GM19455 (cell line): ENCODE measurements around the gene PFDN4.

Source experiments
- ATAC-seq: cut with Tn5 transposase; IDR thresholded peaks from one replicate; pipeline ENCODE4 v1.9.1; 2021; ENCODE audit not compliant: unreplicated experiment

Gene PFDN4

DNA sequence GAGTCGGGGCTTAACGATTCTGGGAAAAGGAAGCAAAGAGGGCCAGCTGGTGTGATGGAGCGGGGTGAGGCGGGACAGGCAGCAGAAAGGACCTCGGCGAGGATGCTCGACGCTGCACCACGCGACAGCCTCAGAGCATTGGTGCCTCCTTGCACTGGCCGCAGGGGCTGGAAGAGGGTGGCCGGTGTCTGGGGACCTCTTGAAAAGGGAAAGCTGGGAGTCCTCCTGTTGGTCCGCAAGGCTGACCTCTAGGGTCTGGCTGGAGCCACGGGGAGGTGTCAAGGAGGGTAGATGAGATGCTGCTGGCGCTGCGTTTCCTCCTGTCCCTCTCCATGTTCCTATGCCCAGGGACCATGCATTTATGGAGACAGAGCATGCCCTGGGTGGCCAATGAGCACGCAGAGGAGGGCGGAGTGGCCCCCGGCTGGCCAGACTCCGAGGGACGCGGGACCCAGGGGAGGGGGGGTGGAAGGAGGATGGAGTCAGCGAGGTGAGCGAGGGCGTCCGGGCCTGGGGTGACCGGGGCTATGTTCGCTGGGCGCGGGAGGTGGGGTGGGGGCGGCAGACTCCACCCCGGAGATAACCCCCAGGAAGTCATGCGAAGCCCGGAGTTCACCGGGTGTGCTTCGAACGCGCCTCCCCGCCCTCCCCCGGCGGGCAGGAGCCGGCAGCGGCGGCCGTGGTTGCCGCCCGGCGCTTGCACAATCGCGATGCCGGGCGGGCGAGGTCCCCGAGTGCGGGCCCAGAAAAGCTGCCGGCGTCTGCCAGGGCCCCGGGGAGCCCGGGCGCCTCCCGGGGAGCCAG is 34.0 kb upstream of the PFDN4 start, which contains the start of gene CYP24A1:
TSS of gene CYP24A1 (minus strand) at position 334 of the 804 bp plus-strand sequence. CDS start 407 bp downstream, outside the sequence.
- ATAC-seq, result no peak

DNA sequence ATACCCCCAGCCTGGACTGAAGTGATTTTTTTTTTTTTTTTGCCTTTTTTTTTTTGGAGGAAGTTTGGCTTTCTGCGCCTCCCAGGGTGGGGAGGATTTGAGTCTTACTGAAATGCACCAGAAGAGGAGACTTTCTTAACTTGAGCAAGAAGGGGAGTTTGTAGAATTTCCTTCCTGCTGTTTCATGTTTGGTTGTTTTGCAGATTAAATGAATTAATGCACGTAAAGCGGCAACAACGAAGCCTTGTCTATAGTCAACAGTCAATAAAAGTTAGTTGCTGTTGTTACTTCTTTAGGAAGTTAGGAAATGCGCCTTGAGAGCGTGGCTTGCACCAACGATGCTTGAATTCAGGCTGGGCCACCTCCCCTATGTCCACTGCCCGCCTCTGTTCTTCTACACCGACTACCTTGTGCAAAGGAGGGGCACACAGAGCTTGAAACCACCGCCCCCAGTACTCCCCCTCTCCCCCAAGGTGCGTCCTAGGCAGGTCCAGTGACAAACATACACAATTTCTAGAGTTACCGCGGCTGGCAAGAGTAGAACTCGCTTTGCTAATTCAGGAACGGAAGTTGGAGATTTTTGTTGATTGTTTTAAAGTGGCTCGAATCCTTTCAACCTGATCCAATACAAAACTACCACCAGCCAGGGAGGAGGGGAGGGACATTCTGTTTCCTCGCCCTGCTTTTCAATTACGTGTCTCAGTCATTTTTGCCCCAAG is 33.3 kb upstream of the PFDN4 start:
- no peak for ATAC-seq

DNA sequence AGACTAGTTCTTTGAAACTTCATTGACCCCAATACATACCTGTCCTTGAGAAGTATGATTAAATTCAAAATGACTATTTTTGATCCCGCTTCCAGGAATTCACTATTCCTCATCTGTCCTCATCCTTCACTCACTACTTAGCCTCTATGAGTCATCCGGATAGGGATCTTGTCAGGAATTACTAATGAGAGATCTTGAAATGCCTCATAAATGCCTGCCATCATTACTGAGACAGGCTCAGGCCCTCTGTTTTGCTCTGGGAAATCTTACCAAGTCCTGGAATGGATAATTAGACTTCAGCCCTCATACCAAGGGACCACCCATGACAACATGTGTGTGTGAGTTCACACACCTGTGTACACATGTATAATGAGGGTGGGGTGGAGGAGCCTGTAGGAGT is 31.3 kb upstream of the PFDN4 start:
- ATAC-seq, result no peak

DNA sequence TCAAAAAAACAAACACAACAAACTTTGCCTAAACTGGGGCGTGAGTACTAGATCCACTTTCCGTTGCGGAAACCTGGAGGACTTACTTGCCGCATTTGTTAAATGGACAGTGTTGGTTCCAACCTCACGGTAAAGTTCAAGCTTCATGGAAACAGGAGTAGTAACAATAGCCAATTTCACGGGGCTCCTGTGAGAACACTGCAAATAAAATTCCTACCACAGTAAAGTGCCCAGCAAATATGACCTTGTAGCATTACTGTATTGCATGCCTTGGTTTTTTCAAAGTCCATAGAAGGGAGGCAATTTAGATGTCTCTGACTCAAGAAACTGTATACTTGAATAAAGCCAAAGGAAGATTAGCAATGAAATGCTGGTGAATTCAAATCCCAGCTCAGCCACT is 30.5 kb upstream of the PFDN4 start:
- ATAC-seq, result no peak

DNA sequence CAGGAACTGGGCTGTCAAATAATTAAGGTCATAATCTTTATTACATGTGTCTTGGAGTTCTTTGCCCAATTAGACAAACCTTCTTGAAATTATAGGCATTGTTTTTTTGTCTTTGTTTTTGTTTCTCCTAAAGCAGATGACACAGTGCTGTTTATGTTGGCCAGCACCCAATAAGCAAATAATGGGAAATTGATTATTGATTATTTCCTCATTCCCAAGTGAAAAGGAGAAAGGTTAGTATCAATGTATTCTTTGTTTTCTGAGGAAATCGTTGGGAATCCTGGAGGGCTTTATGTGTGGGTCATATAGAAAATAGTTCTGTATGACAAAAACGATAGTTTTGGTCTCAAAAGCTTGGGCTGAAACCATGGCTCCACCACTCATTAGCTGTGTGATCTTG is 29.6 kb upstream of the PFDN4 start:
- ATAC-seq, result no peak

DNA sequence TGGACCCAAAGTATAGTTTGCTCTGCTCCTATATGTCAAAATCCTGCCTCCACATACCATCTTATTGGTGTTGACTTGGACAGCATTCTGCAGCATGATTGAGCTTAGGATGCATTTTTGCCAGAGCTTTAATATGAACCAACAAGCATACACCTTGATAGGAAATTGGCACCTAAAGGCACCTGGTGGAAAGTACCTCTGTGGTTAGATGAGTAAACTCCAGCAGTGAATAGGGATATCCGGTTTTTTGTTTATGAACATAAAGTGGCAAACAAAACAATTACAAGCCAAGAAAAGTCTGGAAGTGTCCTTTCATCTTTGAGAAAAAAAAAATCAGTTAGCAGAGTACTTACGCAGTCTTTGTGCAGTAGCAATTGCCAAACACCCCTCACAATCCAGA is 27.9 kb upstream of the PFDN4 start:
- ATAC-seq, result no peak

DNA sequence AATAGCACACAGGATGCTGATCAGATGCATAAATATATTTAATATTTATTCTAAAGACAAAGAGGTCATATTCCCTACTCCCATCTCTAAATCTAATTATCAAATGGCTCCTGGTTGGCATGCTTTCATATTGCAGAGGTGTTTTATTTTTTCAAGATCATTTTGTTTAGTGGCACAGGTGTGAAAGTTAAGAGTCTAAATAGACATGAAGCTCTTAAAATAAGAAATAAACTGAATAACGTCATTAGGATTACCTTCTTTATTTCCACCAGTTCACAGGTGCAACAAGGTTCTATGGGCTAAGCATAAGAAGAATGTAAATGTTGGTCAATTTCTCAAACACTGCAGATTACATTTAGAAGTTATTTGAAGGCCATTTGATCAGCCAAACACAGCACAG is 27.0 kb upstream of the PFDN4 start:
- no peak for ATAC-seq

DNA sequence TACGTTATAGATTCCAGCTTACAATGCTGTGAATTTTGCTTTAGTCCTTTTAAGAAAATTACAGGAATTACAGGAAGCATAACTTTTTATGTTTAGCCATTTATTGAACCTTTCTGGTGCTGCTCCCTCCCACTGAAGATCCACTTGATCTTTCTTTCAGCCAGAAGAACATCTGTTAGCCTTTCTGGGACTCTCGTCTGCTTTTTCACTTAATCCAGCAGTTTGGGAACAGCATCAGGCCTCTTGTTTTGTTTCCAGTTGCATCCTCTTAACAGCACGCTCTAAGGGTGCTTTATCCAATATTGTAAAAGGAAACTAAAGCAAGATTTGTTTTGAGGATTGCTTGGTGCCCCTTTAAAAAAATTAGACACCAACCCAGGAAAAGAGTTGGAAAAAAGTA is 23.8 kb upstream of the PFDN4 start:
- no peak for ATAC-seq

DNA sequence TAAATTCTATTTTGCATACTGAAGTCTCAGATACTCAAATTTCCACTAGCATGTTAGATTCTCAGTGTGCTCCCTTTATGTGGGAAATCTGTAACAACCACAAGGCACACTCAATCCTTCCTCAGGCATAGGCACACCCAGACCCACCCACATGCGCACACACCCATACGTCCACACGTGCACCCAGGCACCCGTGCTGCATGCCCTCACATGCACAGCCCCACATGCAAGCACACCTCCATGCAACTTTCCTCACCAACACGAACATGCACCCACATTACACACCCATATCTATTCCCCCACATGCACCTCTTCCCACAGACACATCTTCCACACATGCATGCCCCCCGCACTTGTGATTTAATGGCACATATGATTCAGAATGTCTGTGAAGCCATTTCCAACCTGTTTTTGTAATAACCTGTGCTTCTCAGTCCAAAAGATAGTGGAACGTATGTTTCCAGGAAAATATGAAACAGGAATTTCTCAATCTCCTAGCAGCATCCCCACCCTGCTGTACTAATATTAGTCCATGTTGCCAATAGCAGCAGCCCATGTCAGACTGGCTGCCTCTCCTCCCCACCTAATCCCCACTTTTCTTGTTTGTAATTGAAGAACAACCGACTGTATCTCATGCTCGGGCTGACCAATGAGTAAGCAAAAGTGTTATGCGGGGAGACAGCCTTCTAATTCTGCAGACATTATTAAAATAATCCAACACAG is 22.8 kb upstream of the PFDN4 start:
- ATAC-seq, result no peak

DNA sequence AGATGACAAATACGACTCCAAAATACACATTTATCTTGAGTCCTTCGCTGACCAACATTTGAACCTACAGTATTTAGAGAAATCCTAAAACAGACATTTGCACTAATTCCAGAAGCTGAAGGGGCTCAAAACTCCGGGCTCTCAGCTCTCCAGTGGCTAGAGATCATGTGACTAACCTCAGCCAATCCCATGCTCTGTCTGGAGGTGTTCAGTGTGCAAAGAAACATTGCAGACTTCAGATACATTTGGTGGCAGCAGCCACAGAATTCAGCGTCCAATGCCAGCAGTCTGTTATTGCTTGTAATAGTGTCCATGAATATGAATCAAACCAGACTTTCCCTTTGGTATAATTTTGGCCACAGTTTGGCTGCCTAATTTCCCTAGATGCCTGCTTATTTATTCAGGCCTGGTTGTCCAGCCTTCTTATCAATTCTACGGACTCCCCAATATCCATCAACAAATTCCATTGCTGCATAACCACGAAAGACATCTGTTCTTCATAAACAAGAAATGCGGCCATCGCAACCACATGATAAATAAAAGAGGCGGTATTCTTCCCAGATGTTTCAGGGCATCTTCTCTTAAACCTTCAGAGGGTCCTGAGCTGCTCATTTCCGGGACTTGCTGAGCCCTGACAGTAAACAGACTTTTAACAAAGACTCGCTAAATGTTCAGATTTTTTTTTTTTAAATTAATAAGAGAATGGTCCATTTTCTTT is 19.6 kb upstream of the PFDN4 start:
- no peak for ATAC-seq

DNA sequence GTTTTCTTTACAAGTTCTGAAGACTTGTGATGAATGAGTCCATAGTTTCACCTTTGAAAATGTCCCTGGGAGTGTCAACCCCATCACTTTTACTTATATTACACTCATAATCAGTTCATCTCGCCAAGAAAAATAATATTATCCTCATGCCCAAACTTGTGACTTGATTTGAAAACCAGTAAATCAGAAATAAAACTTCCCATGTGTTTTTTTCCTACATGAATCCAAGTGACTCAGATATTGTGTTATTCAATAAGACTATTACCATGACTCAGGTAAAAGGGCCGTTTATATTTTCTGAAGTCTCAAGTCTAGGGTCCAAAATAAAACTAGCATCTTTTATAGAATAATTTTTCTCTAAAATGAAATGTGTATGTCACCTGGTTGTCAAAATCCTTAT is 18.3 kb upstream of the PFDN4 start:
- no peak for ATAC-seq

DNA sequence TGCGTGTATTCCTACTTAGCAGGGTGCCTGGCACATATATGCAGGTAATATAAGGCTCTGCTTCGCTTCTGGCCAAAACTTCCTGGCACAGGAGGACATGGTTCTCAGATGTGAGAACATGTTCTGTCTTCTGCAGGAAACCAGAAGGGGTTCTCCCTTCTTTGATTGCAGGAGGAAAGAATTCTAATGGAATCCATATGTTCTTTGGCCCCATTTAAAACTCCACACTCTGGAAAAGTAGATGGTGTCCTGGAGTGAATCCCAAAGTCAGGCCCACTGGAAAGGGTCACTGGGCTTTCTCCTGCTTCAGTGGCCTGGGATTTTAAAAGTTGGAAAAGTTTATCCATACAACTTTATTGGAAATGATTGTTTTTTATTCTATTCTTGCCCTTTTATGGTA is 17.7 kb upstream of the PFDN4 start:
- no peak for ATAC-seq

DNA sequence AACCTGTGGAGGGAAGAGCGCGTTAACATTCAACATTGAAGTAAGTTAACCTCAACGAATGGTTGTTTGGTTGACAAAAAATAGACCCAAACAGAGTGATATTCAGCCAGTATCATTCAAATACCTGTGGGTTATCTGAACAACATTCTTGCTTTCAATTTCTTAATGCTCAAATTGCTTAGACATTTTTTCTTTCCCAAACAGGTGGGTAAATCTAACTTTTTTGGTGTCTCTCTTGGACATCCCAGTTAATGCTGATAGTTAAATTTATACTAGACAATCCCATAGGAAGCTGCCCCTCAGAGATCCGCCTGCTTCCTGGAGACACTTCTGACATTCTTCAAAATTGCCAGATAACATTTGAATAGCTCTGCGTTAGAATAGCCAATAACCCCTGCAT is 14.1 kb upstream of the PFDN4 start:
- ATAC-seq, result no peak

DNA sequence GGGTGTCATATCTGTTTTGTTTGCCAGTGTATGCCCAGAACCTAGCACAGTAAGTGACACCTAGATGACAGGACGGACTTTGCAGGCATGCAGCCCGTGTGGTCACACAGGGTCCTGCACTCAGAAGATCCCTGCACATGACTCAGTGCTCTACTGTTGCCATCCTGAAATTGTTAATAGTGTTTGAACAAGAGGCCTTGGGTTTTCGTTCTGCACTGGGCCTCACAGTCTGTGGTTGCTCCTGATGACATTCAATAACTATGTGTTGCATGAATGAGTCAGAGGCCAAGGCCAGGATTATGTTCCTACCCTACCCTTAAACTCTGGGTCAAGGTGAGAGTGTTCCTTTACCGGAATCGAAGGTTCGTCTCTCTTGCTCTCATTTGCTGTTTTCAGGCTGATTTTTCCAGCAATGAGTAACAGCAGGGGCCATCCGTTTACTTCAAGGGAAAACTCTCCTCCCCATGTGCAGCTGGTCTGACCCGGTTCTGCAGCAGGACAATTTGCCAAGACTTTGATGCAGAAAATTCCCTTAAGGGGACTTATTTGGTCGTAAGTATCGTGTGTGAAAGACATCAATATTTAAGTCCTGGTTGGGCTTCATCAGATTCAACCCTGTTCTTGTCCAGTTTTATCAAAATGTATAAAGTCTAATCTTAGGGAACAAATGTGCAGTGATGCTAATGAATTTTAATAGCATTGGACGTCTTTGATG is 13.0 kb upstream of the PFDN4 start:
- peak; percentile 60 for ATAC-seq

DNA sequence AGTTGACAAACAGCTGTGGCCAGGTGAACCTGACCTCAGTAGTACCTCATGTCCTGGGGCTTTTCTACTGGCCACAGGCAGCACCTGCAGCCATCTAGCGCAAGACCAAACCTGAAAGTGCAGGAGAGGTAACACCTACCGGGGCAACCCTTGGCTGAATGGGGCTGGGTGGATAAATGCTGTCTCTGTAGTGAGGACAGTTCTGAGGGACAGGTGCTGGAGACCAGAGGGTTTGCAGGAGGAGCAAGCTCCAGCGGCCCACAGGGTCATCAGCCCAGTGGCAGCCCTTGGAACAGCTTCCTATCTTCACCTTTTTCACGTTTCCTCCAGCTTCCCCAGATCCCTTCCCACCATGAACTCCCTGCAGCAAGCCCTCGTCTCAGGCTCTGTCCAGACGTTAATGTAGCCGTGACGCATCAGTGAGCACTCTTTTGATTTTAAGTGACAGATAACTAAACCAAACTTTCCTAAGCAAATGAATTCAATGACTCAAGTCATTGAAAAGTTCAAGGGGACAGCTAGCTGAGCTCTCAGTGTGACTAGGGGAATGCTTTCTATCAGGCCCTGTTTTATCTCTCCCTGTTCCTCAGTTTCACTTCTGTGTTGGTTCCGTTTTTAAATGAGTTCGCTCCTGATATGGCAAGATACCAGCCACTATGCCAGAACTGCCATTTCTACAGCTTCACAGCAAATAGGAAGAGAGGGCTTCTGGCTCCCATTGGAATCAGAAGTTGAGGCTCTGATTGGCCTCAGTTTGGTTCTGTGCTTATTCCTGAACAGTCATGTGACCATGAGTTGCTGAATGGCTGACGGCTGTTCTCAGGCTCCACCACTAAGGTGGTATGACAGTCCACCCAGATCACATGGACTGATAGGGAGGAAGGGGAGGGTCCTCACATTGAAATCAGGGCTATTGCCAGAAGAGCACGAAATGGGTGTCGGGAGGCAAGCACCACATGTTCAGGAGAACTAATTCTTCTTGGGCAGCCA is 12.1 kb upstream of the PFDN4 start:
- no peak for ATAC-seq

DNA sequence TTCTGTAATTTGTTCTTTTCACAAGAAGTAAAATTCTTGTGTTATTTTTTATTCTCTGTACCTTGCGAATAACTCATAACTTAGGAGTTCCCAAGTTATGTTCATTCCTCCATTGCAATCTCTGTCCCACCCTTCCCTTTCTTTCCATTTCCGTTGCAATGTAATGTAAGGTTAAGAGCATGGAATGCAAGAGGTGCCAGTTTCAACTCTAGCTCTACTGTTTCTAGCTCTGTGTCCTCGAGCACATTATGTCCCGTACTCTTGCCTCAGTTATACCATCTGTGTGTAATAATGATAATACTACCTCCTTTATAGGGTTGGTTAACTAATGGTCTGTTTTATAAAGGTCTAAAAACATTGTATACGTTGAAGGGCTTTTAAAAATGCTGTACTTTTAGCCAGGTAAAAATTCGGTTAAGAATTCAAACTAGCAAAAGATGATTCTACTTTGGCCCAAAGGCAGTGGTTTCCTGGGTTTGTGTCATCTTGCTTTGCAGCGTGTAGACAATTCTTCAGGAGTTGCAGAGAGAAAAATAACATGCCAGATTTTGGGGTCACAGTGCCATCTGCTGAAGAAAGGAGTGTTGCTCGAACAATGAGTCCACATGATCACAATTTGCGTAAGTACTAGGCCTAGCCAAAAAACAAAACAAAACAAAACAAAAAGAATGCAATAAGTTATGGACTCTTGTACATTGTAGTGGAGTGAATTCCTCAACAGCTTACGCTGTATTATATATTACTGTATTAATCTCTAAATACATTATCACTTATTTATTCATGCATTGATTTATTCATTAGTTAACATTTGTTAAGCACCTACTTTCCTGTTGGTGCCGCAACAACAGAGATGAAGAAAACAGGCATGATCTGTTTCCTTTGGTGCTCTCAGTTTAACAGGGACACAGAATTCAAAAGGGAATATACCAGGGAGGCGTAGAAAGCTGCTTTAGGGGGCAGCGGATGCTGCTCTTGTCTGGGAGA is 10.0 kb upstream of the PFDN4 start:
- ATAC-seq, result no peak

DNA sequence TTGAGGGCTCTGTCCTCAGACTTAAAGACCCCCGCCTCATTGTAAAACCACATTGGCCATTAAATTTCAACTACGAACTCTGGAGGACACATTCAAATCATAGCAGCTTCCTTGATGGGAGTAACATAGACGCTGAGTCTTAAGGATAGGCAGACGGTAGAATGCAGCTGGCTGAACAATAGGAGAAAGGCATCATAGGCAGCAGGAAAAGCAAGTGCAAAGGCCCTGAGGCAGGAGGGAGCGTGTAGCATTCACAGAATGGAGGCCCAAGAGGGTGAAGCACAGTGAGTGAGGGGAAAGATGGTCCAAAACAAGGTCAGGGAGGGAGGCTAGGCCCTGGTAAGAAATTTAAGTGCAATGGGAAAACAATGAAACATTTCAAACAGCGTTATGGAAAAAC is 8.6 kb upstream of the PFDN4 start:
- ATAC-seq, result no peak

DNA sequence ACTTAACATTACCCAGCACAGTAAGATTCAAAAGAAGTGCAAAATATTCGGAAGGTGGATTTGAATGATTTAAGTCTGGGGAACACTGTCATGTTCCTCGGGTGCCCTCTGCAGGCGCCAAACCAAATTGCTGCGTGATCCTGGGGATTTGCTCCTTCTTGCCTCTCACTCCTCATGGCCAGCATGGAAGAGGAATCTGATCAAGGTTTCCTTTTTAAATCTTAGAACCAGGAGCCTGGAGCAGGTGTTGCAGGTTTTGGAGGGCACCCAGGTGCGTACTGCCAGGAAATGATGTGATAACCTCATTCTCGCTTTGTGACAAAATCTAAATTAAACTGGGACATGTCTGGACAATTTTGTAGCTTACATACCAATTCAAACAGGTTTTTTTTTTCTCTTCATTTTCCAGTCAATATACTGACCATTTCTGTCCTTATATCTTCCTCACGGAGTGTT is 8.1 kb upstream of the PFDN4 start:
- ATAC-seq, result peak; percentile 46
